Tibial artery (tissue), 4 donors: ENCODE results near the gene DHX35.
A peak's percentile ranks its signal among the peaks of the same experiment; 100 is the strongest.

ENCODE experiments used
- DNase-seq, 2 donors: peaks; one replicate each; pipeline ENCODE4 v3.0.0-alpha.2; 2019
- H3K27ac ChIP-seq, 2 donors: fragments of 200-600 bp; sonication (generic) in 1 of 2; 1 replicate in 1 of 2; 2 replicates in 1 of 2; pipeline ENCODE4 v1.5.1; 2018 to 2019; ENCODE audit warnings: mild to moderate bottlenecking in 1 of 2
- H3K27me3 ChIP-seq, 2 donors: fragments of 200-600 bp; sonication (generic) in 1 of 2; one replicate each; pipeline versions ENCODE4 v1.5.1 to v1.6.0; 2016 to 2019
- H3K36me3 ChIP-seq, 3 donors: fragments of 200-600 bp; sonication (generic) in 2 of 3; one replicate each; pipeline ENCODE4 v1.5.1; 2016 to 2019; ENCODE audit warnings: mild to moderate bottlenecking in 2 of 3
- H3K4me1 ChIP-seq, 4 donors: fragments of 200-600 bp; sonication (generic) in 2 of 4; 1 replicate in 3 of 4; 2 replicates in 1 of 4; pipeline ENCODE4 v1.5.1; 2016 to 2019
- H3K4me3 ChIP-seq, 2 donors: fragments of 200-600 bp; sonication (generic) in 1 of 2; 1 replicate in 1 of 2; 2 replicates in 1 of 2; pipeline ENCODE4 v1.5.1; 2018 to 2019; ENCODE audit warnings: mild to moderate bottlenecking in 2 of 2
- H3K9me3 ChIP-seq, 3 donors: fragments of 200-600 bp; sonication (generic) in 1 of 3; one replicate each; pipeline ENCODE4 v1.5.1; 2016 to 2019
- CTCF ChIP-seq, 2 experiments: fragments of 200-600 bp in 1 of 2; fragments of 450-650 bp in 1 of 2; IDR thresholded peaks; one replicate each; pipeline ENCODE4 v1.5.1; 2017 to 2019; ENCODE audit warnings: antibody characterized with exemption in 2 of 2, mild to moderate bottlenecking in 1 of 2, moderate library complexity in 1 of 2
- intact Hi-C: fragments of 100-400 bp; cut with DNase I; formaldehyde crosslinking; loops from one replicate; pipeline ENCODE4 v1.15.0; 2023; ENCODE audit warnings: low total_unique reads

DHX35 gene

GRCh38 chr20:38927902-38928578 lies 34.1 kb upstream of the DHX35 start:
- no peak for TF ChIP-seq CTCF (IDR thresholded peaks at IDR 0.05)
- peak overlapping the region; percentile 58 to 73 for H3K4me3 ChIP-seq
- peaks cover 0 to 3% of the 10 kb centered on the region in 2 donors for H3K27me3 ChIP-seq
- no peak for DNase-seq
- no peaks in the 10 kb centered on the region for H3K36me3 ChIP-seq
- no peaks in the 10 kb centered on the region for H3K9me3 ChIP-seq
- no peak overlapping the region for H3K27ac ChIP-seq
- H3K4me1 ChIP-seq: peaks cover 0 to 18% (median 14%) of the 10 kb centered on the region in 4 donors
- intact Hi-C loops: loop anchor here (5.0 kb wide), 1 partner anchor 34 kb away; the partner anchor contains the start of gene DHX35

GRCh38 chr20:38930242-38930569 lies 31.9 kb upstream of the DHX35 start:
- no peaks in the 10 kb centered on the region for H3K36me3 ChIP-seq
- H3K4me1 ChIP-seq: peaks cover 0 to 18% (median 14%) of the 10 kb centered on the region in 4 donors
- no peaks in the 10 kb centered on the region for H3K9me3 ChIP-seq
- intact Hi-C loops: no loop called here
- peaks cover 0 to 3% of the 10 kb centered on the region in 2 donors for H3K27me3 ChIP-seq
- TF ChIP-seq CTCF (IDR thresholded peaks at IDR 0.05): no peak
- no peak overlapping the region for H3K4me3 ChIP-seq
- DNase-seq: no peak
- H3K27ac ChIP-seq: no peak overlapping the region

- Histone ChIP-seq H3K4me1 (peaks cover 0 to 9% (median 4%) of the 10 kb centered on the region in 4 donors), H3K27me3 (peaks cover 0 to 3% of the 10 kb centered on the region in 2 donors), H3K27ac (peak overlapping the region in 1 of 2 donors; percentile 21), H3K9me3 (no peaks in the 10 kb centered on the region), H3K36me3 (no peaks in the 10 kb centered on the region), H3K4me3 (no peak overlapping the region)
- DNase-seq: no peak
- intact Hi-C loops: no loop called here
- no peak for TF ChIP-seq CTCF (IDR thresholded peaks at IDR 0.05)
Measured at GRCh38 chr20:38931984-38932383, 30.2 kb upstream of the DHX35 start.

- H3K4me3 ChIP-seq: no peak overlapping the region
- no peak for DNase-seq
- TF ChIP-seq CTCF (IDR thresholded peaks at IDR 0.05): no peak
- H3K4me1 ChIP-seq: peaks cover 0 to 4% (median under 1%) of the 10 kb centered on the region in 4 donors
- peak overlapping the region in 1 of 2 donors; percentile 32 for H3K27ac ChIP-seq
- intact Hi-C loops: no loop called here
- no peaks in the 10 kb centered on the region for H3K9me3 ChIP-seq
- H3K36me3 ChIP-seq: no peaks in the 10 kb centered on the region
- peaks cover 0 to 3% of the 10 kb centered on the region in 2 donors for H3K27me3 ChIP-seq
Measured at GRCh38 chr20:38932457-38933120, 29.6 kb upstream of the DHX35 start.

GRCh38 chr20:38934530-38934929 lies 27.6 kb upstream of the DHX35 start:
- TF ChIP-seq CTCF (IDR thresholded peaks at IDR 0.05): no peak
- Histone ChIP-seq H3K4me3 (no peak overlapping the region), H3K27ac (no peak overlapping the region), H3K4me1 (no peaks in the 10 kb centered on the region), H3K27me3 (no peaks in the 10 kb centered on the region), H3K9me3 (no peaks in the 10 kb centered on the region), H3K36me3 (no peaks in the 10 kb centered on the region)
- intact Hi-C loops: no loop called here
- DNase-seq: no peak
